ENCODE data around the gene ATP1A4. TPM values are rescaled to one million over a fixed set of nuclear protein-coding genes. Genes with fewer than 3 reads are reported as not detected.

The ATP1A4 gene
- total RNA-seq, 1 donor: not detected

DNA sequence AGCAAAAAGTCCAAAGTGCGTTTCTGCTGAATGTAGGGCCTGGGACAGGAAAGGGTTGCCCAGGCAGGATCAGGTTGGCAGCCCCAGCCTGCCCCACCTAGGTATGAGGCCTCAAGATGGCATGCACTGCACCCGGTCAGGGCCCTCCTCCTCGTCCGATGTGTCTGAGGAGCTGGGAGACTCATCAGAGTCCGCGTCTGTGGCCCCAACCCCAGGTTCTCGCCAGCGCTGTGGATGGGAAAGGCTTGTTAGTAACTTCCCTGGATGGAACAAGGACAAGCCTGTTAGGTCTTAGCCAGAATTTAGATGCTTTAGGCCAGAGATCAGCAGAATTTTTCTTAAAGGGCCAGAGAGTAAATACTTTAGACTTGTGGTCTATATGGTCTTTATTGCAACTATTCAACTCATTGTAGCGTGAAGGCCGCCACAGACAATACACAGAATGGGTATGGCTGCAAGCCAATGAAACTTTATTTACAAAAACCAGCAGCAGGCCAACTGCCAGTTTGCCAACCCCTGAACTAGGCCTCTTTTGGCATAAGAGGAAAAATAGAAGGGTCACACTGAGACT lies 66.2 kb downstream of the ATP1A4 start:
- DNase-seq (ENCODE audit: insufficient read length, low spot score, missing footprints): no peak
- Histone ChIP-seq H3K4me3 (ENCODE audit: insufficient read depth, low read length) (no peak overlapping the region), H3K4me1 (ENCODE audit: insufficient read depth, low read length) (peaks cover 18% of the 10 kb centered on the region), H3K79me2 (ENCODE audit: insufficient read depth, low read length) (peaks cover 9% of the 10 kb centered on the region), H3K27me3 (ENCODE audit: insufficient read depth, low read length) (no peaks in the 10 kb centered on the region), H4K20me1 (ENCODE audit: insufficient read depth, low read length) (peaks cover 22% of the 10 kb centered on the region), H3K4me2 (ENCODE audit: insufficient read depth, low read length) (no peak overlapping the region), H3K36me3 (ENCODE audit: insufficient read depth, low read length) (peaks cover 86% of the 10 kb centered on the region), H3K27ac (ENCODE audit: low read depth, low read length) (peak overlapping the region; percentile 39), H2AFZ (ENCODE audit: low read length) (no peak overlapping the region), H3K9me3 (ENCODE audit: low read depth, low read length) (no peaks in the 10 kb centered on the region)
- TF ChIP-seq, protein P1, sequence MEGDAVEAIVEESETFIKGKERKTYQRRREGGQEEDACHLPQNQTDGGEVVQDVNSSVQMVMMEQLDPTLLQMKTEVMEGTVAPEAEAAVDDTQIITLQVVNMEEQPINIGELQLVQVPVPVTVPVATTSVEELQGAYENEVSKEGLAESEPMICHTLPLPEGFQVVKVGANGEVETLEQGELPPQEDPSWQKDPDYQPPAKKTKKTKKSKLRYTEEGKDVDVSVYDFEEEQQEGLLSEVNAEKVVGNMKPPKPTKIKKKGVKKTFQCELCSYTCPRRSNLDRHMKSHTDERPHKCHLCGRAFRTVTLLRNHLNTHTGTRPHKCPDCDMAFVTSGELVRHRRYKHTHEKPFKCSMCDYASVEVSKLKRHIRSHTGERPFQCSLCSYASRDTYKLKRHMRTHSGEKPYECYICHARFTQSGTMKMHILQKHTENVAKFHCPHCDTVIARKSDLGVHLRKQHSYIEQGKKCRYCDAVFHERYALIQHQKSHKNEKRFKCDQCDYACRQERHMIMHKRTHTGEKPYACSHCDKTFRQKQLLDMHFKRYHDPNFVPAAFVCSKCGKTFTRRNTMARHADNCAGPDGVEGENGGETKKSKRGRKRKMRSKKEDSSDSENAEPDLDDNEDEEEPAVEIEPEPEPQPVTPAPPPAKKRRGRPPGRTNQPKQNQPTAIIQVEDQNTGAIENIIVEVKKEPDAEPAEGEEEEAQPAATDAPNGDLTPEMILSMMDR (IDR thresholded peaks at IDR 0.05; ENCODE audit: extremely low read depth, low read depth, low read length): no peak

DNA sequence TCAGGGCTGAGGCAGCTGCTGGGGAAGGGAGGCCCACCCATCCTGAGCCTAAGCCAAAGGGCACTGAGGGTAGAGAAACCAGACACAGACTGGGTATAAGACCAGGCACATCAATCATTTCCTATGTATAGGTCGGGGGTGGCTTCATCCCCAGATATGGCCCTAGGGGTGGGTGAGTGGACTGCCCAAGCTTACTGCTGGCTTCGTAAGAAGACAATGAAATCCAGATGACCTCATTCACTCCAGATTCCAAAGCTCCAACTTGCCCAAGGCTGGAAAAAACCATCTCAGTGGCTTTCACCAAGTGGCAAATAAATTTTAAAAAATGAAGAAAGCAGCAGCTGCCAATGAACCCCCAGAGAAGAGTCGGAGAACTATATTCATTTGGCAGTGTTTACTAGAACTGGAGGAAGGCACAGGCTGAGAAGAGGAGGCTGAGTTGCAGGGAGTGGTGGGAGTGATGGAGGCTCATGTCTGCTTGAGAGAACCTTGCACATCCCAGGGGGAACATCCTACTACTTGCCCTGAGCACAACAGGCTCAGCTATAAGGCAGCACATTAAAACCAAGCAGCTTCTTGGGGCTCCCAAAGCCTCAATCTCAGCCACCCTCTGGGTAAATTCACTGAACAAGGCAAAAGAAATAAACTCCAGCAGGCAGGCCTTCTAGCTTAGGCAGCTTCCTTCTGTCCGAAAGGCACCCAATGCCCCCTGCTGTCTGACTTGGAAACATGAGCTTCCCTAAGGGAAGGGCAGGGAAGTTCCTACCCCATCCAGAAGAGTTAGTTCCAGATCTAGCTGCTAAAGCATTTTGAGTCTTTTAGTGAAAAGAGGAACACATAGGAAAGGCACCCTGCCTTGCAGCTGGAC lies 67.9 kb downstream of the ATP1A4 start:
- Histone ChIP-seq H4K20me1 (ENCODE audit: insufficient read depth, low read length) (peaks cover 9% of the 10 kb centered on the region), H3K79me2 (ENCODE audit: insufficient read depth, low read length) (no peaks in the 10 kb centered on the region), H3K27me3 (ENCODE audit: insufficient read depth, low read length) (no peaks in the 10 kb centered on the region), H2AFZ (ENCODE audit: low read length) (no peak overlapping the region), H3K4me1 (ENCODE audit: insufficient read depth, low read length) (peaks cover 18% of the 10 kb centered on the region), H3K36me3 (ENCODE audit: insufficient read depth, low read length) (peaks cover 88% of the 10 kb centered on the region), H3K9me3 (ENCODE audit: low read depth, low read length) (no peaks in the 10 kb centered on the region), H3K27ac (ENCODE audit: low read depth, low read length) (peak overlapping the region; percentile 65), H3K4me2 (ENCODE audit: insufficient read depth, low read length) (no peak overlapping the region), H3K4me3 (ENCODE audit: insufficient read depth, low read length) (no peak overlapping the region)
- DNase-seq (ENCODE audit: insufficient read length, low spot score, missing footprints): no peak
- TF ChIP-seq, protein P1 (IDR thresholded peaks at IDR 0.05; ENCODE audit: extremely low read depth, low read depth, low read length): peak; percentile 73

GRCh38 chr1:160220301-160220700 lies 68.9 kb downstream of the ATP1A4 start:
- no peaks in the 10 kb centered on the region for H3K79me2 ChIP-seq (ENCODE audit: insufficient read depth, low read length)
- peaks cover 88% of the 10 kb centered on the region for H3K36me3 ChIP-seq (ENCODE audit: insufficient read depth, low read length)
- H3K27ac ChIP-seq (ENCODE audit: low read depth, low read length): no peak overlapping the region
- TF ChIP-seq, protein P1 (IDR thresholded peaks at IDR 0.05; ENCODE audit: extremely low read depth, low read depth, low read length): no peak
- H3K4me3 ChIP-seq (ENCODE audit: insufficient read depth, low read length): no peak overlapping the region
- H3K9me3 ChIP-seq (ENCODE audit: low read depth, low read length): no peaks in the 10 kb centered on the region
- no peaks in the 10 kb centered on the region for H3K27me3 ChIP-seq (ENCODE audit: insufficient read depth, low read length)
- H3K4me2 ChIP-seq (ENCODE audit: insufficient read depth, low read length): no peak overlapping the region
- no peak overlapping the region for H2AFZ ChIP-seq (ENCODE audit: low read length)
- no peak for DNase-seq (ENCODE audit: insufficient read length, low spot score, missing footprints)
- H4K20me1 ChIP-seq (ENCODE audit: insufficient read depth, low read length): peaks cover 8% of the 10 kb centered on the region
- H3K4me1 ChIP-seq (ENCODE audit: insufficient read depth, low read length): peaks cover 18% of the 10 kb centered on the region

- H3K4me3 ChIP-seq (ENCODE audit: insufficient read depth, low read length): no peak overlapping the region
- no peak for DNase-seq (ENCODE audit: insufficient read length, low spot score, missing footprints)
- H3K79me2 ChIP-seq (ENCODE audit: insufficient read depth, low read length): no peaks in the 10 kb centered on the region
- H3K4me1 ChIP-seq (ENCODE audit: insufficient read depth, low read length): peaks cover 18% of the 10 kb centered on the region
- no peak overlapping the region for H3K27ac ChIP-seq (ENCODE audit: low read depth, low read length)
- H3K9me3 ChIP-seq (ENCODE audit: low read depth, low read length): no peaks in the 10 kb centered on the region
- peaks cover 8% of the 10 kb centered on the region for H4K20me1 ChIP-seq (ENCODE audit: insufficient read depth, low read length)
- H2AFZ ChIP-seq (ENCODE audit: low read length): no peak overlapping the region
- H3K4me2 ChIP-seq (ENCODE audit: insufficient read depth, low read length): no peak overlapping the region
- no peaks in the 10 kb centered on the region for H3K27me3 ChIP-seq (ENCODE audit: insufficient read depth, low read length)
- peaks cover 84% of the 10 kb centered on the region for H3K36me3 ChIP-seq (ENCODE audit: insufficient read depth, low read length)
- TF ChIP-seq, protein P1 (IDR thresholded peaks at IDR 0.05; ENCODE audit: extremely low read depth, low read depth, low read length): no peak
These were observed 69.7 kb downstream of the ATP1A4 start for GRCh38 chr1:160221089-160221488.

Data from osteoblast (primary cell).